Calu3 (cell line): ENCODE results near the gene BMP6. TPM values are rescaled to one million over a fixed set of nuclear protein-coding genes. Genes with fewer than 3 reads are reported as not detected.

ENCODE experiments used
- BruUV-seq: library from RNA; stranded (reverse); fragments of 400-500 nt; replicated peaks from 2 replicates; lab custom pipeline; 2021; lab: Mats Ljungman, UMichigan
- CTCF ChIA-PET: fragments of 300-600 bp; sonication (Branson Sonifier 250); formaldehyde crosslinking; loops from one replicate; lab custom pipeline; 2022; ENCODE audit warnings: antibody characterized with exemption; lab: Charles Lee
- DNase-seq: peaks from one replicate; pipeline ENCODE4 v3.0.0; 2022
- H3K27ac Mint-ChIP-seq: one replicate; pipeline ENCODE4 v1.8.0; 2022; ENCODE audit warnings: mixed read lengths; ENCODE audit not compliant: unreplicated experiment
- H3K27me3 Mint-ChIP-seq: one replicate; pipeline ENCODE4 v1.8.0; 2022; ENCODE audit warnings: mixed read lengths; ENCODE audit not compliant: unreplicated experiment
- H3K36me3 Mint-ChIP-seq: one replicate; pipeline ENCODE4 v1.8.0; 2022; ENCODE audit warnings: mild to moderate bottlenecking, moderate library complexity, mixed read lengths; ENCODE audit not compliant: insufficient read depth, unreplicated experiment
- H3K4me1 Mint-ChIP-seq: one replicate; pipeline ENCODE4 v1.8.0; 2022; ENCODE audit warnings: mild to moderate bottlenecking, low read depth, mixed read lengths; ENCODE audit not compliant: unreplicated experiment
- H3K4me3 Mint-ChIP-seq: one replicate; pipeline ENCODE4 v1.8.0; 2022; ENCODE audit warnings: mild to moderate bottlenecking, low read depth, moderate library complexity, mixed read lengths; ENCODE audit not compliant: unreplicated experiment
- H3K9me3 Mint-ChIP-seq: one replicate; pipeline ENCODE4 v1.8.0; 2022; ENCODE audit warnings: low read depth, mixed read lengths; ENCODE audit not compliant: unreplicated experiment
- CTCF ChIP-seq: fragments of 200-600 bp; IDR thresholded peaks from one replicate; pipeline ENCODE4 v1.8.0; 2022; ENCODE audit warnings: antibody characterized with exemption; ENCODE audit not compliant: unreplicated experiment
- intact Hi-C: fragments of 100-400 bp; cut with micrococcal nuclease; formaldehyde crosslinking; loops from one replicate; pipeline ENCODE4 v1.10.0; 2022; ENCODE audit not compliant: unreplicated experiment
- total RNA-seq: library from RNA; stranded (reverse); gene quantifications from 2 replicates; pipeline ENCODE4 v1.2.3, GENCODE V29; 2022

Gene BMP6
- total RNA-seq, 1 experiment from 2014 or later = 0.17 TPM

GRCh38 chr6:7785243-7786035 is 59.5 kb downstream of the BMP6 start:
- DNase-seq = no peak
- CTCF ChIA-PET = no interaction called here
- no TSS peak for BruUV-seq
- no peaks in the 10 kb centered on the region for H3K36me3 Mint-ChIP-seq
- H3K27me3 Mint-ChIP-seq = peaks cover 69% of the 10 kb centered on the region
- no peaks in the 10 kb centered on the region for H3K9me3 Mint-ChIP-seq
- no peak for TF ChIP-seq CTCF
- H3K4me1 Mint-ChIP-seq = no peaks in the 10 kb centered on the region
- intact Hi-C loops = no loop called here
- no peak overlapping the region for H3K4me3 Mint-ChIP-seq
- no peak overlapping the region for H3K27ac Mint-ChIP-seq

GRCh38 chr6:7786214-7786661 is 60.3 kb downstream of the BMP6 start:
- Mint-ChIP-seq H3K4me1 (no peaks in the 10 kb centered on the region), H3K27ac (no peak overlapping the region), H3K27me3 (peaks cover 75% of the 10 kb centered on the region), H3K36me3 (no peaks in the 10 kb centered on the region), H3K4me3 (no peak overlapping the region), H3K9me3 (no peaks in the 10 kb centered on the region)
- intact Hi-C loops = no loop called here
- DNase-seq = no peak
- TF ChIP-seq CTCF = no peak
- no TSS peak for BruUV-seq
- CTCF ChIA-PET = no interaction called here

GRCh38 chr6:7787137-7787608 is 61.3 kb downstream of the BMP6 start:
- Mint-ChIP-seq H3K9me3 (no peaks in the 10 kb centered on the region), H3K27ac (no peak overlapping the region), H3K27me3 (peaks cover 75% of the 10 kb centered on the region), H3K36me3 (no peaks in the 10 kb centered on the region), H3K4me3 (no peak overlapping the region), H3K4me1 (no peaks in the 10 kb centered on the region)
- TF ChIP-seq CTCF = no peak
- BruUV-seq = no TSS peak
- intact Hi-C loops = no loop called here
- no peak for DNase-seq
- CTCF ChIA-PET = no interaction called here

GRCh38 chr6:7787731-7788130 is 61.8 kb downstream of the BMP6 start:
- H3K36me3 Mint-ChIP-seq = no peaks in the 10 kb centered on the region
- H3K27ac Mint-ChIP-seq = no peak overlapping the region
- CTCF ChIA-PET = no interaction called here
- no peak for TF ChIP-seq CTCF
- H3K27me3 Mint-ChIP-seq = peaks cover 75% of the 10 kb centered on the region
- DNase-seq = no peak
- H3K4me1 Mint-ChIP-seq = no peaks in the 10 kb centered on the region
- no peaks in the 10 kb centered on the region for H3K9me3 Mint-ChIP-seq
- BruUV-seq = no TSS peak
- H3K4me3 Mint-ChIP-seq = no peak overlapping the region
- intact Hi-C loops = no loop called here
